Measurements from ENCODE around the gene SGIP1.

The SGIP1 gene

GRCh38 chr1:66696771-66697170 is 162.8 kb downstream of the SGIP1 start:
- H3K36me3 ChIP-seq (ENCODE audit: insufficient read depth, low read length): no peaks in the 10 kb centered on the region

GRCh38 chr1:66699213-66699612 is 165.3 kb downstream of the SGIP1 start:
- no peaks in the 10 kb centered on the region for H3K9me2 ChIP-seq (ENCODE audit: low read depth, low read length)
- H3K4me3 ChIP-seq (ENCODE audit: low read depth, low read length, poor library complexity, severe bottlenecking): no peak overlapping the region
- H3K36me3 ChIP-seq (ENCODE audit: insufficient read depth, low read length): no peaks in the 10 kb centered on the region
- H2AFZ ChIP-seq (ENCODE audit: low read length): no peak overlapping the region
- no peaks in the 10 kb centered on the region for H4K20me1 ChIP-seq (ENCODE audit: insufficient read depth, low read length)
- H3K27ac ChIP-seq (ENCODE audit: low read depth, low read length, poor library complexity, severe bottlenecking): no peak overlapping the region
- no peaks in the 10 kb centered on the region for H3K4me1 ChIP-seq (ENCODE audit: insufficient read depth, low read length, severe bottlenecking)
- no peaks in the 10 kb centered on the region for H3K9me3 ChIP-seq (ENCODE audit: low read length)
- no peak overlapping the region for H3K4me2 ChIP-seq (ENCODE audit: low read length)
- no peaks in the 10 kb centered on the region for H3K27me3 ChIP-seq (ENCODE audit: insufficient read depth, low read length)
- H3K79me2 ChIP-seq (ENCODE audit: insufficient read depth, low read length): no peaks in the 10 kb centered on the region
- no peak overlapping the region for H3K9ac ChIP-seq (ENCODE audit: low read length)
- TF ChIP-seq CTCF (IDR thresholded peaks at IDR 0.05; ENCODE audit: low read length): no peak
- no peak for TF ChIP-seq EZH2 (IDR thresholded peaks at IDR 0.05; ENCODE audit: borderline replicate concordance, low read length)
- no peaks in the 10 kb centered on the region for H3F3A ChIP-seq (ENCODE audit: insufficient read depth, low read length)

More at GRCh38 chr1:66696771-66697170, 162.8 kb downstream of the SGIP1 start:
- TF ChIP-seq CTCF (IDR thresholded peaks at IDR 0.05; ENCODE audit: low read length): no peak
- no peak for TF ChIP-seq EZH2 (IDR thresholded peaks at IDR 0.05; ENCODE audit: borderline replicate concordance, low read length)
- H3K4me2 ChIP-seq (ENCODE audit: low read length): no peak overlapping the region
- H3K9me2 ChIP-seq (ENCODE audit: low read depth, low read length): no peaks in the 10 kb centered on the region
- no peak overlapping the region for H3K9ac ChIP-seq (ENCODE audit: low read length)
- H3K9me3 ChIP-seq (ENCODE audit: low read length): no peaks in the 10 kb centered on the region
- no peaks in the 10 kb centered on the region for H3K27me3 ChIP-seq (ENCODE audit: insufficient read depth, low read length)
- H3K4me1 ChIP-seq (ENCODE audit: insufficient read depth, low read length, severe bottlenecking): no peaks in the 10 kb centered on the region
- H4K20me1 ChIP-seq (ENCODE audit: insufficient read depth, low read length): no peaks in the 10 kb centered on the region
- H3K27ac ChIP-seq (ENCODE audit: low read depth, low read length, poor library complexity, severe bottlenecking): no peak overlapping the region
- H3K4me3 ChIP-seq (ENCODE audit: low read depth, low read length, poor library complexity, severe bottlenecking): no peak overlapping the region
- H3F3A ChIP-seq (ENCODE audit: insufficient read depth, low read length): no peaks in the 10 kb centered on the region
- no peaks in the 10 kb centered on the region for H3K79me2 ChIP-seq (ENCODE audit: insufficient read depth, low read length)
- H2AFZ ChIP-seq (ENCODE audit: low read length): no peak overlapping the region

- no peak overlapping the region for H3K4me3 ChIP-seq (ENCODE audit: low read depth, low read length, poor library complexity, severe bottlenecking)
- H3K27ac ChIP-seq (ENCODE audit: low read depth, low read length, poor library complexity, severe bottlenecking): no peak overlapping the region
- H3K9me3 ChIP-seq (ENCODE audit: low read length): no peaks in the 10 kb centered on the region
- no peak for TF ChIP-seq CTCF (IDR thresholded peaks at IDR 0.05; ENCODE audit: low read length)
- H3K9ac ChIP-seq (ENCODE audit: low read length): no peak overlapping the region
- H3K27me3 ChIP-seq (ENCODE audit: insufficient read depth, low read length): no peaks in the 10 kb centered on the region
- H4K20me1 ChIP-seq (ENCODE audit: insufficient read depth, low read length): no peaks in the 10 kb centered on the region
- H3K9me2 ChIP-seq (ENCODE audit: low read depth, low read length): peaks cover 4% of the 10 kb centered on the region; the same call in 1 of the 2 replicates
- no peaks in the 10 kb centered on the region for H3K4me1 ChIP-seq (ENCODE audit: insufficient read depth, low read length, severe bottlenecking)
- H3K36me3 ChIP-seq (ENCODE audit: insufficient read depth, low read length): no peaks in the 10 kb centered on the region
- H3K4me2 ChIP-seq (ENCODE audit: low read length): no peak overlapping the region
- no peak overlapping the region for H2AFZ ChIP-seq (ENCODE audit: low read length)
- no peaks in the 10 kb centered on the region for H3F3A ChIP-seq (ENCODE audit: insufficient read depth, low read length)
- no peaks in the 10 kb centered on the region for H3K79me2 ChIP-seq (ENCODE audit: insufficient read depth, low read length)
Measured at GRCh38 chr1:66704177-66704875, 170.4 kb downstream of the SGIP1 start.
